ENCODE data around the gene CARD10. TPM values are rescaled to one million over a fixed set of nuclear protein-coding genes. Genes with fewer than 3 reads are reported as not detected.

The CARD10 gene
- total RNA-seq, 1 experiment from 2014 or later, result 24.0 TPM

DNA sequence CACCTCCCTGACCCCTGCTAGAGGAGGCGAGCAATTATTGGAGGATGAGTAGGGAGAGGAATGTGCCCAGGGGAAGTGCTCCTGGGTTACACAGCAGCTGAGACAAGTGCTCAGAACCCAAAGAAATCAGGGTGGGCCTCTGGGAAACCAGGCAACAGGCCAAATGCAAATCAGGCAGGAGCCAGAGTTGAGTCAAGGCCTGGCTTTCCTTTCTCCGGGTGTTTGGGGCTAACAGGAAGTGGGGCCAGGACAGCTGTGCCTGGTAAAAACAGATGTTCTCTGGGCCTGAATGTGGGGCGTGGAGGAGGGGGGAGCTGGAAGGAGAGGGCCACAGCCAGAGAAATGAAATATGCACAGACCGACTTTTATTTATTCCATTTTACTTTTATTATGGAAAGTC is 55.0 kb downstream of the CARD10 start:
- DNase-seq (ENCODE audit: low read depth), result peak; percentile 52

DNA sequence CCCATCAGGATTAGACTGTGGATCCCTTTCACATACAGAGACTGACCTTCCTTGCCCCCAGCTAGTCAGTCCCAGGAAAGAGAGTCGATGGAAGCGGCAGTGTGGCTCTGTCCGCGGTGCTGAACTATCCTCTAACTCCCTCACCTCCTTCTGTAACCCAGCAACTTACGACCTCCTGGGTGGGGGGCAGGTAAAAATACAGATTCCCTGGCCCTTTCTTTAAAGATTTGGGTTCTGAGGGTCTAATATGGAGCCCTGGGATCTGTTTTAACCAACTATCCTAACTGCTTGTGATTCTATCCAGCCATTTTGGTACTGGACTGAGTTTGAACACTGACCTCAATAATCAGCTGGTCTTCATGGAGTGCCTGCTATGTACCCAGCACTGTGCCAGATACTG is 56.2 kb downstream of the CARD10 start:
- DNase-seq (ENCODE audit: low read depth), result peak; percentile 59

DNA sequence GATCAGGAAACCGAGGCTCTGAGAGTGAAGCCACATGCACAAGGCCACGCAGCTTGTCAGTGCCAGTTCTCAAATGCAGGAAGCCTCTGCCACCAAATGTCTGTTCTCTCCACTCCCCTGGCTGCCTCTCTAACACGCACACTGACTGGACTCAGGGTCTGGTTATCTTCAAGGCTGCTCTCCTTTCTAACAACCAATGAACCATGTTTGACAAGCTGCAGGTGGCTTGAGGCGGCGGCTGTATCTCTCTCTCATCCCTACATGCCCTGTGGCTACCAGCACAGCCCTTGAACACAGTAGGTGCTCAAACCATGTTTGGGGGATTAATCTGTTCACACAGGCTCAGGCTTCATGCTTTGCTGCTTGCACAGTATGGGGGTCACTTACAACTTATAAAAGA is 56.8 kb downstream of the CARD10 start:
- DNase-seq (ENCODE audit: low read depth), result no peak

DNA sequence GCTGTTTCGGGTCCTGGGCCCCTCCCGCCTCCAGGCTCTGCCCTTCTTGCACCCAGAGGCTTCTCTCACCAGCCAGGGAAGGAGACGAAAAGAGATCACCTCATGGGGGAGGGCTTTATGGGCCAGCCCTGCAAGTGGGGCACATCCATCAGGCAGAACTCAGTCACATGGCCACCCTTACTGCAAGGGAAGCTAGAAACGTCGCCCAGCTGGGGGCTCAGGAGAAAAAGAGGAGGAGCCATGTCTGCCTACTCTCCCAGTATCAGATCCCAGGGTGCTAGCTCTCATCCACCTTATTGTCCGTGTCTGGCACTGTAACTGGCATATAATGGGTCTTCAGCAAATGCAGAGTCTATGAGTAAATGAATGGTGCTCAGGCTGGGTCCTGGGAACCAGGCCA is 57.3 kb downstream of the CARD10 start:
- DNase-seq (ENCODE audit: low read depth), result no peak

DNA sequence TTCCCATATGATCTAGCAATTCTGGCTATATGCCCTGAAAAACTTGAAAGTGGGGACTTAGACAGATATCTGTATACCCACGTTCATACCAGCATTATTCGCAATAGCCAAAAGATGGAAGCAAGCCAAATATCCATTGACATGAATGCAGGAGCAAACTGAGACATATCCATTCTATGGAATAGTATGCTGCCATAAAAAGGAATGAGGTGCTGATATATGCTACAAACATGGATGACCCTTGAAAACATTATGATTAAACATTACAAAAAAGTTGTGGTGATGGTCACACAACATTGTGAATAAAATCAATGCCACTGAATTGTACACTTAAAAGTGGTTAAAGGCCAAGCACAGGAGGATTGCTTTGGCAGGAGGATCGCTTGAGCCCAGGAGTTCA is 58.5 kb downstream of the CARD10 start:
- DNase-seq (ENCODE audit: low read depth), result no peak

DNA sequence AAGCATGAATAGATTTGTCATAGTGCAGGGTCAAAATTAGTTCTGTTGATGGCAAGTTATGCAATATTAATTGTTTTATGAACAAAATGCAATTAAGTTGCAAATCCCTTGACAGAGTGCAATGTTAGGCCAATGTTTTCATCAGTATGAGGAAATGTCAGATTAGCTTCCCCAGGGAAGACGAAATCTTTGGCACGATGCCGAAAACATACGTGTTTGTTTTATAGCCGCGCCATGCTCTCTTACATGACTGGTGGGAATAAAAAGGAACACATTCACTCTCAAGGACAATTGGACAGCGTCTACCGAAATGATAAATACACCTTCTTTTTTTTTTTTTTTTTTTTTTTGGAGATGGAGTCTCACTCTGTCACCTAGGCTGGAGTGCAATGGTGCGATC is 60.0 kb downstream of the CARD10 start:
- peak; percentile 22 for DNase-seq (ENCODE audit: low read depth)

DNA sequence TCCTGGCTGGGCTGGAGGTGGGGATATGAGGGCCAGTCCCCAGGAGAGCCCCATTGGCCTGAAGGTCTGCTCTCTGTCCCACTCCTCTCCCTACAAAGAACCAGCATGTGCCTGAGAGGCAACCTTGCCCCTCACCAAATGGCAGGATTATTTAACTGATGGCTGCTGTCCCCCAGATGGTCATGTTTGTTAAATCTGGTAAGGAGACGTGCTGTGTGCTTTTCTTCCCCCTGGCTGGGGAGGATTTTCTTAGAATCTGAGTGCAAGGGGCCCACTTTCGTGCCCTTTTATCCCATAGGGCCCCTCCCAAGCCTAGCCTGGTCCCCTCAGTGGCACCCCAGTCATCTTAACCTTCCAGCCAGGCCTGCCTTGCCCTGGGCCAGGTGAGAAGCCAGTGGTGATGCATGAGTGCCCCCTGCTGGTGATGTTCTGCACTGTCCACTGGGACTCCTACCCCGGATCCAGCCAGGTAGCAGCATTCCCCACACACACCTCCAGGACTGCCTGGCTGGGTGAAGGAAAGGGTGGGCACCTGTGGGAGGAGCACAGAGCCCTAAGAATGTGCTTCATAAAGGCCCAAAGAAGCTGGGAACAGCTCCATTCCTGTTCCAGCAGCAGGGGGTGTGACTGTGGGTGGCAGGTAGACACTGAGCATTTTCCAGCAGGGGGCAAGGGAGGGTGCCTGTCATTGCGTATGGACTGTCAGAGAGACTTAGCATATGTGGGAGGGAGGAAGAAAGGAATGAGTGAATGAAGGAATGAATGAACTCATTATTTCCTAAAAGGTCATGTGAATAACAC is 61.9 kb downstream of the CARD10 start:
- DNase-seq (ENCODE audit: low read depth), result peak; percentile 81

DNA sequence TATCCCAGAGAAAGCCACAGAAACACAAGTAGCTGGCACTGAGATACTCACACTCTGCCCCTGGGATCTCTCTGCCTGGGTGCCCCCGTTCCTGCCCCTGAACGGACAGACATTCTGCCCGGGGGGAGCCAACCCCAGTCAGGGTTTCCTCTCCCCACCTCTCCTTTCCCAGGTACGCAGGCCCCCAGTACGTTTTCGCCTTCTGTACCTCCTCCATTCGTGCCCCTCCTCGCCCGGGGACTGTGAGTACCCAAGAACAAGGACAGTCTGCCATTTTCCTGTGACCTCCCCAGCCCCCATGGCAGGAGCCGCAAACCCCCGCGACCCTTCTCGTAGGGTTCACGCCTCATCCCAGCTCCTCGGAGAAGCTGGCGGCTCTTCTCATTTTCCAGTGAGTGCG is 62.9 kb downstream of the CARD10 start:
- DNase-seq (ENCODE audit: low read depth), result no peak

DNA sequence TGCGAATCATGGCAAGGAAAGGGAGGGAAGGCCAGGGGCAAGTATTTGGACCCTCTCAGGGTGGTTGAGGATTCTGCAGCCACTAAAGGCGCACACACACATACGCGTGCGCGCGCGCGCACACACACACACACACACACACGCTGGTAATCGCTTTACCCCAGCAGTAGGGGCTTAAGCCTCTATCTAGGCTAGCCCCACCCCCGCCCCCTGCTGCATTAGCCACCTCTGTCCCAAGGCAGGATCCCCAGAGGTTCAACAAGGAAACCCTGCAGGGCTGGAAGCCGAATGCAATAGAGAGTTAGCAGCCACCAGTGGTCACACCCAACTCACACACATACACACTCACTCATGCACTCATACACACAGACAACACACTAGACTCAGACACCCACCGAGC is 63.3 kb downstream of the CARD10 start:
- DNase-seq (ENCODE audit: low read depth), result peak; percentile 32

DNA sequence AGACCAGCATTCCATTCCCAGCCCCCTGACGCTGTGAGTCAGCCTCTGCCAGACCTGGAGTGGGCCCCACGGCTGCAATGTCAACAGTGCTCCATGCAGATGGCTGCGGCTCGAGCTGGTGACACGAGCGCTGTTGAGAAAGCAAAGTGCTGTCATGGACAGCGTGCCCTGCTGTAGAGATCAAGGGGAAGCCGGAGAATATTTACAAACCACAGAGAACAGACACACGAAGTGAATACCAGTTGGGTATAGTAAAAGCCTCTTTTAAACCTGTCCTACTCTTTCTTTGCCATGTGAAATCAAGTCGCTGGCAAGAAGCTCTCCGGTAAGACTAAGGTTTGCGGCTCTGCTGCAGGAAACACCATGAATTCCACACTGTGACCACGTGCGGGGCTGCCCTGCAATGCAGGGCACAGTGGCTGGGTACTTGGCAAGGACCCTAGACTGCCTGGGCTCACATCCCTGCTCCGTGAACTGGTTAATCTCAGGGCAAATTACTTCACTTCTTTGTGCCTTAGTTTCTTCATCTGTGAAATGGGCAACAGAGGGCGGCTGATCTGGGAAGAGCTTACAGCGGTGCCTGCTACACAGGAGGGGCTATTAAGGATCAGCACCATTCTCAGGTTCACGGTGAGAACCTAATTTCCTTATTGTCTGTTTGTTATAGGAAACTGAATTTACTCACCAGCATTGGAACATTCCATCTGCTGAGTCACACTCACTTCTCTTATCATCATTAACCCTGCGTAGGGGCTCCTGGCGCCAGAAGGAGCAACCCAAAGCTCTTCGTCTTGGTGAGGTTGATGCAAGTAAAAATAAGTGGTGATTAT is 64.1 kb downstream of the CARD10 start:
- peak; percentile 91 for DNase-seq (ENCODE audit: low read depth)

DNA sequence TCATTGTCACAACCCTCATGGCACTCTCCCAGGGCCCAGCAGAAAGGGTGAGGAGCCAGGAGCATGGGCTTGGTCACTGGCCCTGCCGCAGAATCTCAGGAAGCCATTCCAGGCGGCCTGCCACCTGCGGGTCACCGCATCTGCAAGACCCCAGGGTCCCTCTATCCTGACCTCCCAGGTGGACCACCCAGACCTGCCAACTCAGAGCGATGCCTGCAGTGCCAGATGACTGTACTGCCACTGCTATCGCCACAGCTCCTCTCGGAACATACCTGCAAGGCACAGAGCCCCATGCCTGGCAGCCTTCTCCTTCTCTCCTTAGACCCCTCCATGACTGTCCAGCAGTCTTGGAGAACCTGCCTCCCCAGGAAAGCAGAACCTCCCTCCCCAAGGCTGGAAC is 65.5 kb downstream of the CARD10 start:
- DNase-seq (ENCODE audit: low read depth), result no peak

DNA sequence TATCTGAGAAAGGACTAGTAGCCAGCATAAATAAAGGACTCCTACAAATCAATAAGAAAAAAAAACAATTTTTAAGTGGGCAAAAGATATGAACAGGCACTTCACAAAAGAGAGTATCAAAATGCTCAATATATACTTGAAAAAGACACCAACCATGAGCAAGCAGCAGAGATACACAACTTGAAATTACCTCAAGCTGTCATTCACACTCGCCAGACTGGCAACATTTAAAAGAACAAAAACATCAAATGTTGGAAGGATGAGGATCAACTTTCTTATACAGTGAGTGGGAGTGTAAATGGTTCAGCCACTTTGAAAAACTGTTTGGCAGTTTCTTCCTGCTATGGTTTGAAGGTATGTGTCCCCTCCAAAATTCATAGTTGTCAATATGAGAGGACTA is 68.0 kb downstream of the CARD10 start:
- DNase-seq (ENCODE audit: low read depth), result no peak

DNA sequence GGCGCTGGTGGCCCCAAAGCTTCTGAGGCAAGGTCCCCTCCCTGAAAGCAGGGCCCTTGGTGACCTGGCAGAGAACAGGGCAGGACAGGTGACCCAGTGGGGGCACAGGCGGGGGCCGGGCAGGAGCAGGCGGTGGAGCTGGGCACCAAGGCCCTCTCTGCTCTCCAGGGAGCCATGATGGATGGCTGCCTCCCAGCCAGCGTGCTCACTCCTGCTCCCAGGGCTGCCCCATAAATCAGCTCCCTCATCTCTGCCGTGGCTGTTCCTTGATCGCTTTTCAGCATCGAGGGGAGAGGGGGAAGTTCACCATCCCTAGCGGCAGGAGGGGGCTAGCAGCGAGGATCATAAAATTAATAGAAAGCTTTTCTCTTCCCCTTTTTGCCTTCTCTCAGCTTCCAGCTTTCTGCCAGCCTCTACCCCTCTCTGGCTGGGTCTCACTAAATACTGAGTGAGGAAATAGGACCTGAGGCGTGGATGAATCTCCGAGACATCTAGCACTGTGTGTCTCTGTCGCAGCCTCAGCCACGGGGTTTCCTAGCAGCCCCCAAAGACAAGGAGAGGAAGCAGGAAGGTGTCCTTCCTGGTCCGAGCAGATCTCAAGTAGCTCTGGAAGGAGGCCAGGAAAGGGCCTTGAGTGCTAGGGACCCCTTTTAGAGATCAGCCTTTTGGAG is 69.7 kb downstream of the CARD10 start:
- no peak for DNase-seq (ENCODE audit: low read depth)

DNA sequence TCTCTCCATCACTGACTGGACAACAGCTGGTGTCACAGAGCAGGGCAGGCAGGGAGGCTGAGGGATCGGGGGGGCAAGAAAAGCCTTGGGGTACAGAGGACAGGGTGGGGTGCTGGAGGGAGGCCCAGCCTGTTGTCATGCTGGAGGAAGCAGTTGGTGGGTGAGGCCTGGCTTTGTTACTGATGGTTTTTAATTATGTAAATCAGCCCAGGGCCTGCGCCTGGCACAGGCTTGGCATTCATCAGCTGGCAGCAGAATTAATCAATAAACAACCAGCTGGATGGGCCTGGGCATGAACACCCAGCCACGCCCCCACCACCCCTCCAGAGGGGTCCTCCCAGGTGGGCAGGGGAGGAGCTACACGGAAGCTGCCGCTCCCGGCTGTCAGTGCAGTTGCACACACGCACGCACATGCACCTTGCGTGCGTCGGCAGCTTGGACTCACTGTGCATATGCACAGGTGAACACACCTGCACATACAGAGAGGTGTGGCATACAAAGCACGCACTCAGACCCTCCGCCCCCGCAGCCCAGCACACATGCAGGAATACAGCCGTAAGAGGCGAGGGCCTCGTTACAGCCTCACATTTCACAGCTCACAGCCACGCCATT is 70.6 kb downstream of the CARD10 start:
- no peak for DNase-seq (ENCODE audit: low read depth)

DNA sequence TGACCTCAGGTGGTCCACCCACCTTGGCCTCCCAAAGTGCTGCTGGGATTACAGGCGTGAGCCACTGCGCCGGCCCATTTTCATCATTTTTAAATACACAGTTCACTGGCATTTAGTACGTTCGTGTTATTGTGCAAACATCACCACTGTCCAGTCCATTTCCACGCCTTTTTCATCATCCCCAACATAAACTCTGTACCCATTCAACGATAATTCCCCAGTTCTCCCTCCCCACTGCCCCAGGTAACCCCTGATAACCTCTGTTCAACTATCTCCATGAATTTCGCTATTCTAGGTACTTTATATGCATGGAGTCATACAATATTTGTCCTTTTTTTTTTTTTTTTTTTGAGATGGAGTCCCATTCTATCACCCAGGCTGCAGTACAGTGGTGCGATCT is 73.7 kb downstream of the CARD10 start:
- DNase-seq (ENCODE audit: low read depth), result no peak

DNA sequence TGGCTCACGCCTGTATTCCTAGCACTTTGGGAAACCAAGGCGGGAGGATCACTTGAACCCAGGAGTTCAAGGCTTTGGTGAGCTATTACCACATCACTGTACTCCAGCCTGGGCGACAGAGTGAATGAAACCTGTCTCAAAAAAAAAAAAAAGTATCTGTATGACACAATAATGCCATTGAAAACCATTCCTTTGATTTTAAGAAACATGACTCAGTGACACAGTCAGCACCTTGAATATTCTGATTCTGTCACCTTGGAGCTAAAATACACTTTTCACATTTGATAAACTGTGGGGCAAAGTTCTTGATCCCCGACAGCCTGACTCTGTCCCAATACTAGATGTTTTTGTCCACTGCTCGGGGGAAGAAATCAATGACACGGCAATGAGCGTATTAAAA is 75.2 kb downstream of the CARD10 start:
- DNase-seq (ENCODE audit: low read depth), result no peak

DNA sequence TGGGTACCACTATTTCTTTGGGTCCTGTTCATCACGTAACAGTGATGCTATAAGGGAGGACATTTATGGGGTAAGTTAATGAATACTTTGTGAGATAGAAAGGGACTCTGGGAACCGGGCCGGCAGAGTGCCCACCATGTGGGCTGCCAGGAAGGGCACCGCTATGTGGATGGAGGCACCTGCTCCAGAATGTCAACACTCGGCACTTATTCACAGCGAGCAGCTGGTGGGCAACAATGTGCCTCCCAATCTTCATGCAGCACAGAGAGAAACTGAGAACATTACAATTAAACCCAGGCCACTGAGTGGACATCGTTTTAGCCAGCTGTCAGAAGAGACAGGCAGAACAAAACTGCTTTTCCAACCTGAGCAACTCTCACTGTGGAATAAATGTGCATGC is 76.1 kb downstream of the CARD10 start:
- DNase-seq (ENCODE audit: low read depth), result no peak

DNA sequence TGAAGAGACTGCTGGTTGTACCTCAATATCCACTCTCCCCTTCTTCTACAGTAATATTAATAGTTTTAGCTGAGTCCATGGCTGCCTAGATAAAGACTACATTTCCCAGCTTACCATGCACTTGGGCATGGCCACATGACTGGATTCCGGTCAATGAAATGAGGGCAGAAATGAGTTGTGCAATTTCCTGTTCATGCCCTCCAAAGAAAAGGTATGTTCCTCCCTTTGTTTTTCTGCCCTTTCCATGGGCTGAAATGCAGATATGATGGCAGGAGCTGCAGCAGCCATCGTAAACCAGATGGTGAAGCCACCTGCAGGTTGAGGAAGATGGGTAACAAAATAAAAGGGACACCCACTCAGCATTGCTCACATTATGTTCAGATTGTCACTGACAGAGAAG is 76.7 kb downstream of the CARD10 start:
- peak; percentile 43 for DNase-seq (ENCODE audit: low read depth)

DNA sequence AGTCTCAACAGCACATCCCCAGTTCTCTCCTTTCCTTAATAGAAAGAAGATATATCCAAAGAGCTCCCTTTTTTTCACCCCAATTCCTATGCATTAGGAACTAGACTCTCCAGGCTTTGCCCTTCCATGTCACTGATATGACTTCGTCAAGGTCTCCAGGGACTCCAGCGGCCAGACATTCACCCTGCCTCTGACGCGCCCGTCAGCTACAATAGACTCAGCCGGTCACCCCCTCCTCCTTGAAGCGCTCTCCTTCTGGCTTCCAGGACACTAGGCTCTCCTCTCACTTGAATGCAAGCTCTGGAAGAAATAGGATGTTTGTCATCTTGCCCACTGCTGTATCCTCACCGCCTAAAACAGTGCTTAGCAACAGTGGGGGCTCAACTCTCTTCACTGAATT is 77.1 kb downstream of the CARD10 start:
- DNase-seq (ENCODE audit: low read depth), result no peak

DNA sequence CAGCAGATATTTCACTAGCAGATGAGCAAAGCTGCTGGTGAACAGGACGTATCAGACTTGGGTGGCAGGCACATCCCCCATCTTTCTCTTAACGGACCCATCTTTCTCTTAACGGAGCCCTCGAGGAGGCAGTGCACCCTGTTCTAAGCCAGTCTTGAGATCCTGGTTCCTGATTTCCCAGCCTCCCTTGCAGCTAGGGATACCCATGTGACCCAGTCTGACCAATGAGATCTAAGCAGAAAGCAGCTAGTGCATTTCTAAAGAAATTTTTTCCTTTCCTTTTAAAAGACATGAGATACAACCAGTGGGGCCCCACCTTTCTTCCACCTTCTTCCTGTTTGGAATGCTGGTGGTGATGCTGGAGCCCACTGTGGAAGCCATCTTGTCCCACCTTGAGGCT is 78.3 kb downstream of the CARD10 start:
- DNase-seq (ENCODE audit: low read depth), result no peak
